Fibroblast of skin of right biceps (primary cell): ENCODE measurements around the gene CTNNA3.

Source experiments
- DNase-seq: peaks from one replicate; pipeline ENCODE4 v3.0.0-alpha.2; 2013

Gene CTNNA3

DNA sequence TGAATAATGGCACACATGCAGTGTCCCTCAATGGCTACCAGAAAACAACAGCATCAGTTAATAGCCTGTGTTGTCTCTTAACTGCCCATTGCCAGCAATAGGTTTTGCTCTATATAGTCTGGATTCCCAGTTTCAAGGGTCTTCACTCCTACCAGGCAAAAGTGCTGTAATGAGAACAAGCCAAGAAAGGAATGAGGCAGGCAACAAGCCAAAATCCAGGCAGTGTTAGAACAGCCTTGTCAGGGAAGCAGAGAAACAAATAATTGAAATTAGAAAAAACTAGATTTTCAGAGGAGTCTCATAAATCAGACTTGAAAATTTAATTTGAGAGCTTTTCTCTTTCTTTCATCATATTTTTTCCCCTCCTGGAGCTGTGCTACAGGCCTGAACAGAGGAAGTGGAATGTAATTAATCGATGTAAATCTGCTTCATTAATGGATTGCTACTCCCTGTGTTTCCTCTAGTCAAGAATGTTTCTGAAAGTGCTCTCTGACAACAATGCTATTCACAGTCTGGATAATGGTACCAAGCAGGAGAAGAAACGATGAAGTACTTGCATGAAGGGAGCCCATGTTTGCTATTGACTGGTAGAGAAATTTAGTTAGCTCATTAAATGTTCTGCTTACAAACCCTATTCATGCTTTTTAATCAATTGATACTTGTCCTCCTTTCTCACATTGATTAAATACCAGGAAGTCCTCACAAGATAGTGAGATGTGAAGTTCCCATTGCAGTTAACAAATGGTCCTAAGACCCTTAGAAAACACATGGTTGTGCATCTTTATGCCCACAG, 972.2 kb downstream of the CTNNA3 start:
- DNase-seq, result no peak

DNA sequence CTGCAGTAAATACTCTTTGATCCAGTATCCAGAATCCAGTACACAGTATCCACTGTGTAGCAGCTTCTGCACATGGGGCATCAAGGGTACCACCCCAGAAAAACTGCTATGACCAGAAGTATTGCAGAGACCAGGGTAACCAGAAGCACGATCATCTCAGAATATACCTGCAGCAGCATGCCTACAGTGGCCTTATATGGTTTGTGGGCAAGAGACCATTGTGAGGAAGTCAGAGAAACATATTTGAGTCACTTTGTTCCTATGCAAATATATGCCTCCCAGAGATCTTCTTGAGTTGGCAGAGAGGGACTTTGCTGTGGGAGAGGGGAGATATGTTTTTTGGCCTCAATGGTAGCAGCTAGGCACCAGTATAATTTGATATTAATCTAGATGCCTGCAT, 976.5 kb downstream of the CTNNA3 start:
- no peak for DNase-seq

DNA sequence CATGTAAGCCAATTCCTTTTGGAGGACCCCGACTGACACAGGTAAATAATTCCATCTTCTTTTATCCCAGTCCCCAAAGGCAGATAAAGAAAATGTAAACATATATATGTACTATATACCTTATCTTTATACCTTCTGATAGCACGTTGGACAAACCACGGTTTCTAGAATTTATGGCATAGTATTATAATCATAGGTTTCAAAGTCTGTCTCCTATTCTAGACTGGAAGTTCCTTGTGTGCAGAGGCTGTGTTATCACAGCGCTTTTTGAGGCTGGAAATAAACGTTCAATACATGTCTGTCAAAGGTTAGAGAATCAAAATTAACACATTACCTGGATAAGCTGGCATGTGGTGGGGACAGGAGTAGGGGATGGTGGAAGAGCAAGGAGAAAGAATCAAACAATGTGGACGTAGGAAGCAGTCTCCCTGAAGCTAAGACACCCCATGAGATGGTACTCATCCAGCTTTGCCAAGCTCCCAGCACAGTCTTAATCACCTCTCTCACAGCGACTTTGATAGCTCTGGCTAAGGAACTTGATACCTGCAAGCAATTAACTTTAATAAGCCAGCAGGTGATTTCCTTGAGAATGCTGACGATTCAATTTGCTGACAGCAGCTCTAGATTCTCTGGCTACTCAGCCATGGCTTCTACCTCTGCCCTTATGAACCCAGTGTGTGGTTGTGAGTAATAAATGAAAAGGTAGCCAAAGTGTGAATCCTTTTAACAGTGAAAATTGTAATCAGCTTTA, 978.6 kb downstream of the CTNNA3 start:
- DNase-seq, result no peak

DNA sequence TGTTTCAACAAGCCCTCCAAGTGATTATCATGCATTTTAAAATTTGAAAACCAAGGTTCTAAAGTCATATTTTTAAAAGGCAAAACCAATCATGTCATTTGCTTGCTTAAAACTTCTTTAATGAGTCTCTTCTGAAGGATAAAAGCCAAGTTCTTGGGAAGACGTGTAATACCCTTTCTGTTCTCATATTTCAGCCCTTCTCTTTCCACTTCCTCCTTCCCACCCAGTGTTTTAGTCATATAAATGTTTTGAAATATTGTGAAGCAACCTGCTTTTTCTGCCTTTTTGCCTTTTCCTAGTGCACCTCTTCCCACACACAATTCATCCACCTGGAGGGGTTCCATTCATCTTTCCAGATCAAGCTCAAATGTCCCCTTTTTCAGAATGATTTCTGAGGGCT, 981.3 kb downstream of the CTNNA3 start:
- peak; percentile 35 for DNase-seq

DNA sequence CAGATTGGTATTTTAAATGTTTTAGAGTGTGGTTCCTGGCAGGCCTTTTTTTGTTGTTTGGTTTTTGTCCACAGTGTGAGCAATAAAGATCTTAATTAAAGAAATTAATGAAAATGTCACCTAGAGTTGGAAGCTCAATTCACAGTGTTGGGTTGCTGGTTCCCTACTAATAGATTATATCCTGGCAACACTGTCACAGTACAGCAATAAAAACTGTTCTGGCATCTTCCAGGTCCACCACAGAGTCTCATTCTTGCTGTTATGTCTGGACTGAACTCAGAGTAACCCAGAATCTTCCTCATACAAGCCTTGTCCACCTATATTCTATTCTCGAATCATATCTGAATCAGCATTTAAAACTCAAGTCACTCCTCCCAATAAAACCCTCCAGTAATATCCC, 982.6 kb downstream of the CTNNA3 start:
- no peak for DNase-seq

DNA sequence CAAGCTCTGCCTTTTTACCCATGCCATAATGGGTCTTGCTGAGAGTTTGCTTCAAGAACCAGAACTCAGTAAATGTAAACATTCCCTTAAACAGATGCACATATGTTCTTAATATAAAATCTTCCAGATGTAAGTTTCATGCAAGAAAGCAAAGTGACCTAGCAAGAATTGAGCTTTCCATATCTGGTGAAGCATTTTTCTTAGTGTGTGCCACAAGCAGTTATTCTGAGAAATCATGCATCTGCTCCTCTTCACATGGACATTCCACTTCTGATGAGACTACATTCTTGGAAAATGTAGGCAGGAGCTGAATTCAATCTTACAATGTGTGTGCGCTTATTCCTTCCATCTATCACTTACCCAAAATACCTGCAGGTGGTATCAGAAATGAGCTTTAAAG, 997.9 kb downstream of the CTNNA3 start:
- DNase-seq, result no peak

DNA sequence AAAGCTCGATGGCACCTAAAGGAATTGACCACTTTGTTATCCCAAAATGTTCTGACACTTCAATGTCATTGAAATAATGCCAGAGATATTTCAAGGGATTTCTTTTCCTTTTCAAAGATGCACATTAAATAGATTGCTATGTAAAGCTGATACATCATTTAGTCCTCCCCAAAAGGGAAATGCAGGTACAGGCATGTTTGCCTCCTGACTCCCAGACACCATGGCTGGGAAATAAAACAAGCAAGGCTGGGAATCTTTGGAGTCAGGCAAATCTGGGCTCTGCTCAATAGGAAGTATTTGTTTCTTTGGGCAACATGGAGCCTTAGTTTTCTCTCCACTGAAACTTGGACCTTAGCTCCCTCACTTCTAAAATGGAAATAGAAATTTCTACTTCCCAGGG, 1000.9 kb downstream of the CTNNA3 start:
- no peak for DNase-seq

DNA sequence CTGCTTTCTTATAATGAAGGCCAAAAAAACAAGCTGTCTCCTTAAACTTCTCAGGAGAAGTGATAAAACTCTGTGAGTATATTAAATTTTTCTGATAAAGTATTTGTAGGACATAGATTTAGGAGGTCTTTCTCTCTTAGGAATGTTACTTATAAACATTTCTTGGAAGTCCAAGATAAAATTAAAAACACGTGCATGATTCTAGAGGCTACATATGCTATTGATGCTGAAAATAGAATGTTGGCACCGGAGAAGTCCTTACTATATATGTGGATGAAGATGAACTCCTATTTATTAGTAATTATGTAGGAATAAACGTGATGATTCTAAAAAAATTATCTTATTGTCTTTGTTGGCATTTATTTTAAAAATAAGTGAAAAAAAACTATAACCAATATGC, 1011.4 kb downstream of the CTNNA3 start:
- DNase-seq, result peak; percentile 49

DNA sequence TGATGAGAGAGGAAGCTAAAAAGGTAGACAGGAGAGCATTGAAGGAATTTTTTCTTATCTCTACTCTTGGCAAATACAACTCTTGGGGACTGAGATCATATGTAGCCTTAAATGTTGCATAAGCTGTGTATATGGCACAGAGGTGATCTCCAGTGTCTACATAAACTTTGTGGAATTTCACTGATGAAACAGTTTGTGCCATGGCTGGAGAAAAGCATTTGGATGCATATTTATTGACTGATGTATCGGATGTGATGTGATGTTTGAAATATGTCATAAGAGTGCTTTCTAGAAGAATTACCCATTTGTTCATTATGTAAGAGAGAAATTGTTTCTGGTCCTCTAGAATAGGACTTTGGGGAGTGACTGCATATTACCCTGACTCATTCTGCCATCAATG, 1015.1 kb downstream of the CTNNA3 start:
- DNase-seq, result peak; percentile 75

DNA sequence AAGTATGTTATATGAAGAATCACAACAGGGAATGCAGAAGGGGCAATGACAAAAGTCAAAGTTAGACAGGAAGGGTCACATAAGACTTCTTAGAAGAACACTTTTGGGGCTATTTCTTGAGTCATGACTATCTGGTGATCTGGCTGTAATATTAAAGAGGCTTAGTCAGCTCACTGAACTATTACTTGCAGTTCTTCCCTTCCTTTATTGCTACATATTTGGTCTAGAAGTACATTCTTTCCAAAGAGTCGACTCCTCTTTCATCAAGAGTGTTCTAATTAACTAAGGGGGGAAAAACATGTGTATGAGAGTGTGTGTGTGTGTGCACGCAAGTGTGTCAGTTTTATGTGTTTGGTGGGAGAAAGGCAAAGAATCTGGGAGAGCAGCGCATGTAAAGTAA, 1017.5 kb downstream of the CTNNA3 start:
- peak; percentile 65 for DNase-seq

DNA sequence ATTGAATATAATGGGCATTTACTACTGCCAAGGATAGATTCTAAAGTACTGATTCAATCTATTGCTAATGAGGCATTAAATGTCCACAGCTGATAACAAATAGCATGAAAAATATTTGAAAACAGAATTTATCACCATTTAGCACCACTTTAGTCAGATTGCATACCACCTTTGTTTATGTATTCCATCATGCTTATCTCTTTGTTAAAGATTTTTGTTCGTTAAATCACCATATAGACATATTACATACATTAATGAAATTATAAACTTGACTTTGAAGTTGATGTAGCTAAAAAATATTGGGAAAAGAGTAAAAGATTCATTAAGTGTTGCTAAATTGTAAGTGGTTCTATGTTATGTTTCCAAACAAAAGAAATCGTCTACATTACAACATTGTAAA, 1022.9 kb downstream of the CTNNA3 start:
- no peak for DNase-seq

DNA sequence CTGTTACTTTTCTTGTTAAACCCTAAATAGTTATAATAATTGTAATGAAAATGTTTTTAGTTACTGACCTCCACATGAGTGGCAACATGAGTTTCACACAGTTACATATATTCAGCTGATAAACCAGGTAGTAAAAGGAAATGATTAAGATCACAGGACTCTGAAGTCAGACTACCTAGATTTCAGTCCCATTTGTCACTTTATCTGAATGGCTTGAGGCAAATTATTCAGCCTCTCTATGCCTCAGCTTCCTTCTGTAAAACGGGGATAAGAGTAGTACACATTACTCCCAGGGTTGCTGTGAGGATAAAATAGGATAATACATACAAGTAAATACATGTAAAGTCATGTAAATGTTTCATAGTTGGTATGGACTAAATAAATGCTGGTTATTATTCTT, 1024.4 kb downstream of the CTNNA3 start:
- DNase-seq, result no peak

DNA sequence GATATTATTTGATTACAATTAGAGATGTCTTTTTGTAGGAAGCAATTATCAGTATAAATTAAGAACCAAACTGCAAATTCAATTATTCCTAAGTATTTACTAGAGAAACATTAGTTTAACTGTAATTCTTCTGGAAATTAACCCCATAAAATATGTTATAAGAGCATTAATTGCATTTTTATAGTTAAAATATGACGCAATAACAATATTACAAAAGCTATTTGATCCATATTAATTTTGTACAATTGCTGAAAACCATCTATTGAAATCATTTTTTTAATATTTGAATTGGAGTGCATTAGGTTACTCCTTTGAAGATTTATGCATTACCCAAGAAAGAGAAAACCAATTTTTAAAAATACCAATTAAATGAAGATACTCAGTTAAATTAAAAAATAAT, 1024.9 kb downstream of the CTNNA3 start:
- no peak for DNase-seq

DNA sequence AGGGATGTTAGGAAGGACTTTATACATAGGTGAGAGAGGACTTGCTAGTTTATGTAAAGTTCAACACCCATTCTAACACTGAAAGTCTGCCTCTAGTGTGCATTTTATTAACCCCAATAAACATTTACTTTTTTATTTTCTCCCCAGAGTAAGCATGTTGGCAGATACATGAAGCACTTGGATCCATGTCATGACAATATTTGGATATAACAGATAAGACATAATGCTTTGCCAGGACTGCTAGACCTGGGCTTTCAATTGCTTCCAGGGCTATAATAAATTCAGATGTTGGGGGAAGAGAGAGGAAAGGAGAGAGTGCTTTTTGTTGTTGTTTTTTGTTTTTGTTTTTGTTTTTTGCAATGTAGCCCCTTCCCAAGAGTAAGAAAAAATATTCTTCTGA, 1039.5 kb downstream of the CTNNA3 start:
- no peak for DNase-seq

DNA sequence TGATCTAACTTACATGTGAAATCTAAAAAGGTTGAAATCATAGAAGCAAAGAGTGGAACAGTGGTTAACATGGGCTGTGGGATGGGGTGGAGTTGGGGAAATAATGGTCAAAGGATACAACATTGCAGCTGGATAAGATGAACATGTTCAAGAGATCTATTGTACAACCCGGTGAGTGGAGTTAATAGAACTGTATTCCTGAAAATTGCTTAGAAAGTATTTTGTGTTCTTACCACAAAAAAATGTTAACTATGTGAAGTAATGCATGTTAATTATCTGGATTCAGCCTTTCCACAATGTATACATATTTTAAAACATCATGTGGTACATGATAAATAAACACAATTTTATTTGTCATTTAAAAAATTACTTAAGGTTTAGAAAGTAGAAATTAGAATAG, 1041.1 kb downstream of the CTNNA3 start:
- peak; percentile 54 for DNase-seq

DNA sequence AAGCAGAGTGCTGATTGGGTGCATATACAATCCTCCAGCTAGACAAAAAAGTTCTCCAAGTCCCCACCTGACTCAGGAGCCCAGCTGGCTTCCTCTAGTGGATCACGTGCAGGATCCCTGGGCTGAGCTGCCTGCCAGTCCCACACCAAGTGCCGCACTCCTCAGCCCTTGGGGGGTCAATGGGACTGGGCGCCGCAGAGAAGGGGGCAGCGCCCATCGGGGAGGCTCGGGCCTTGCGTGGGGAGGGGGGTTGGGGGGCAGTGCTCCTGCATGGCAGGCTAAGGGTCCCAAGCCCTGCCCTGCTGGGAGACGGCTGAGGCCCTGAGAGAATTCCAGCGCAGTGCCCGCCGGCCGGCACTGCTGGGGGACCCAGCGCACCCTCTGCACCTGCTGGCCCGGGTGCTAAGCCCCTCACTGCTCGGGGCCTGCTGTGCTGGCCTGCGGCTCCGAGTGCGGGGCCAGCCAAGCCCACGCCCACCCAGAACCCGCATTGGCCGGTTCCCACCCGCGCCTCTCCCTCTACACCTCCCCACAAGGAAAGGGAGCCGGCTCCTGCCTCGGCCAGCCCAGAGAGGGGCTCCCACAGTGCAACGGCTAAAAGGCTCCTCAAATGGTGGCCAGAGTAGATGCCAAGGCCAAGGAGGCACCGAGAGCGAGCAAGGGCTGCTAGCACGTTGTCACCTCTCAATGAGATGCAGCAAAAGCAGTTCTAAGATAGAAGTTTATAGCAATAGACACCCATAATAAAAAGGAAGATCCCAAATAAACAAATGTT, 1044.5 kb downstream of the CTNNA3 start:
- no peak for DNase-seq

DNA sequence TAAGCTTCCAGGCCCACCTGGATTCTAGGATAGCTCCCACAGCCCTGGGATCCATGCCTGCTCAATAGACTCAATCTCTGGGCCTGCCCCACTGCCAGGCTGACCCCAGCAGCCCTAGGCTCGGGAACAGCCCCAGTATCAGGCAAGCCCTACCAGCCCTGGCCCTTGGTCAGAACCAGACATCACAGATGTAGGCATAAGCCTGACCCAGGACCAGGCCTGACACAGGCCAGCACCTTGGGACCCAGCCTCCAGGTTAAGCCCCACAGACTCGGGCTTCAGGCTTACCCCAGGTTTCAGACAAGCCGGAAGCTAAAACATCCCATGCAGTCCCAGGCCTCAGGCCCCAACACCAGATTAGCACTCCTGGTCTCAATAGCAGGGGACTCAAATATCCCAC, 1046.4 kb downstream of the CTNNA3 start:
- no peak for DNase-seq

DNA sequence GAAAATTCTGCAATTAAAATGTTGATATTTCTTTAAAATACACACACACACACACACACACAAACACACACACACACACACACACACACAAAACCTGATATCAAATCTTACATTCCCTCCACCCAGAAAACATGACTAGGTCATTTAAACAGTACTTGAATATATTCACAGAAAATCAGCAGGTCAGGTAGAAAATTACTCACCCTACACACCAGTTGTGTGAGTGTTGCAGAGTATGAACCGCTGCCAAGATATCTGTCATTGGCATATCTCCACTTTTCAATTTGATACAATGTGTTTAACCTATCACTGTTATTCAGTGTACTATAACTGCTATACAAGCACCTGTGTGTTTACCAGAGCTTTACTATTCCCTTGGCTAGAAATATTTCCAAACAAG, 1053.8 kb downstream of the CTNNA3 start:
- DNase-seq, result peak; percentile 43

DNA sequence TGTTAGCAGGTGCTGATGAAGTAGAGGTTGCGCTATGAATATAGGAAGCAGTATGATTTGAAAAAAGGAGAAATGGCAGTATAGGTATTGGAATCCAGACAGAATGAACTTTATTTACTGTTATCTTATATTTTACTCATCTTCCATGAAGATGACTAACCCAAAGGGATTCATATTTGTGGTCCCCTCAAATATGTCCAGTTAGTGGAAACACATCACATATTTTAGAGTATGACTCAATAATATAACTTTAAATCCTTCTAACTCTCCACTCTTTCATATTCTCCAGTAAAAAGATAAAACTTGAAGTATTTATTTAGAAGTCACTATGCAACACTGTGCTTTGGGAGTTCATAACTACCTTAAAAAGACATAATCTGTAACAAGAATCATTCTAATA, 1056.6 kb downstream of the CTNNA3 start:
- DNase-seq, result peak; percentile 87

DNA sequence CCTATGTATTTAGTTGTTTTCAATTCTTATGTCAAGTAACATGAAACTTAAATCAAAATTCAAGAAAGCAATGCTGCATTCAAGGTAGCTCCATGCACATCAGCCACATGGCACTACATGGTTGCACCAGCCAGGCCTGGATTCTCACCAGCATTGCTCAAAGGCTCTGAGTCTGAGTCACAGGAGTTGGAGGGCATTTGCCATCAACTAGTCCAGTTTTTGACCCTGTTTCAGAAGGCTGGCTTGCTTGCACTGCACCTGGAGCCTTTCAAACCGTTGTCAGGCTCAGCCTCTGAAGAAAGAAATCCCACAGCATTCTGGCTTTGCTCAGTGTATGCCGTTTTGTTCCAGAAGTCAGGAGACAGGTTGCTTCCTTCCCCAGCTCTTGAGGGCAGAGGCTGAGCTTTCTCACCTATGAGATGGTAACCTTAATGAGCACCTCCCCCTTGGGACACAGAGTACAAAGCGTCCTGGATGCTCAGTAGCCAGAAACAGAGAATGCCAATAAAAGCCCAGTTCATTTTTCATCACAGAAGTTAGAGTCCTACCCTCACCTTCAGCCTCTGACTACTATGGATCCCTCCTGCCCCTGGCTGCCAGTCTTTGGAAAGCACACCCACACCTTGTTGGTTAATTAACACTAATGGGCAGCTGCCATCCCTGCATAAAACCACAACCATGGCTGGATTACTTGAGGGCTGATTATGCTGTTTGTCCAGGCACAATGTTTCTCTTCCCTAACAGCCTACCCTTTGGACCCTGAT, 1058.5 kb downstream of the CTNNA3 start:
- no peak for DNase-seq

DNA sequence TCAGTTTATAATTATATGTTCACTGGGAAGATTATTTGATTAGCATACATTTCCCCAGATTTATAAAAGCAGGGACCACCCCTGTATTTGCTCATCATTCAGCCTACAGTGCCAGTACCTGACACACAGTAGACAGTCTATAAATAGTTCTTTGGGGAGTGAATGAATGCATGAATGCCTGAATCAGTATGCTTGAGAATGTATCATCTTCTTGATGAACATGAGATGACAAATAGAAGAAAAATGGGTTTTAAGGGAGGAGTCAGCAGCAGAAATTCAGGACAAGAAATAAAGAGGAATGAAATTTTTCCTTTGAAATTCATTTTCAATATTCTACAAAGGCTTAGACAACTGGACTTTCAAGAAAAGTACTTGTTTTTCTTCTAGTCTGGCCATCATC, 1066.0 kb downstream of the CTNNA3 start:
- DNase-seq, result peak; percentile 75

DNA sequence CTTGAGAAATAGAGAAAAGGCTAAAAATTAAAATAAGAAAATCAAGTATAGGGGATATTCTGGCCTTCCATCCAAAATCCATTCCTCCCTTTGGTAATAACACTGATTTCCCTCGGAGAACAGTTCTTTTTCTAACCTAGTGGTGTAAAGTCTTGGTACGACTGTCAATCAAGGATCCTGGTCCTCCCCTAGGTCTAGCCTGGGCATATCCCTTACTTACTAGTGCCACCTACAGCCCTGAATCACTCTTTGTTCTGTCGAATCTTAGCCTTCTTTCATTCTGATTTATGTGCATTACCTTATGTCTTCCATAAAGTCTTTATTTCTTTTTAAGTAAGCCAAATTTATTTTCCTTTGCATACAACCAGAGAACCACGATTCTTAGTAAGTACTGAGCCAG, 1068.8 kb downstream of the CTNNA3 start:
- peak; percentile 30 for DNase-seq
